Measurements from ENCODE around the gene TRAT1. TPM values are rescaled to one million over a fixed set of nuclear protein-coding genes. Genes with fewer than 3 reads are reported as not detected.

Gene TRAT1
- 1 to 10 TPM in 2 of 6 experiments, under 1 TPM in 1, not detected in 3; 0.27 to 1.9 (median 1.5) TPM for total RNA-seq
- long read RNA-seq: 0 reads

GRCh38 chr3:108822123-108822897 is at the start of gene TRAT1:
Gene TRAT1, plus strand, starts transcription at chr3:108822786. Its CDS starts 142 bp downstream, at chr3:108822928.
- 18% methylated on average over 6 of the region's 6 CpGs for WGBS (ENCODE audit: insufficient coverage, low coverage, low lambda C conversion rate, missing lambda C conversion rate)
- H3K9me3 ChIP-seq: no peaks in the 10 kb centered on the region
- no peak for TF ChIP-seq CTCF (IDR thresholded peaks at IDR 0.05)
- no peak for TF ChIP-seq POLR2A (IDR thresholded peaks at IDR 0.05)
- ATAC-seq (no peak), DNase-seq (no peak)
- no peak within 1 kb of the TSS for H3K4me3 ChIP-seq
- H3K27ac ChIP-seq: no peak within 1 kb of the TSS
- intact Hi-C loops (cut with DNase I): no loop called here
- no peaks in the 10 kb centered on the region for H3K36me3 ChIP-seq
- H3K4me1 ChIP-seq: no peaks in the 10 kb centered on the region
- H3K27me3 ChIP-seq: no peaks in the 10 kb centered on the region

GRCh38 chr3:108775649-108776048 is 46.9 kb upstream of the TRAT1 start:
- TF ChIP-seq CTCF (IDR thresholded peaks at IDR 0.05) (no peak), POLR2A (IDR thresholded peaks at IDR 0.05) (no peak)
- Histone ChIP-seq H3K36me3 (no peaks in the 10 kb centered on the region), H3K4me1 (no peaks in the 10 kb centered on the region), H3K9me3 (no peaks in the 10 kb centered on the region), H3K27ac (no peak overlapping the region), H3K27me3 (no peaks in the 10 kb centered on the region), H3K4me3 (no peak overlapping the region)
- intact Hi-C loops (cut with DNase I): no loop called here
- DNase-seq (no peak), ATAC-seq (no peak)
- 75% methylated on average over 1 of the region's 1 CpG for WGBS (ENCODE audit: insufficient coverage, low coverage, low lambda C conversion rate, missing lambda C conversion rate)

- DNase-seq: no peak
- intact Hi-C loops (cut with DNase I): no loop called here
Observed at GRCh38 chr3:108779496-108779895, 43.1 kb upstream of the TRAT1 start.

GRCh38 chr3:108780235-108780634 is 42.4 kb upstream of the TRAT1 start:
- TF ChIP-seq POLR2A (IDR thresholded peaks at IDR 0.05): no peak
- TF ChIP-seq CTCF (IDR thresholded peaks at IDR 0.05): no peak
- H3K27ac ChIP-seq: no peak overlapping the region
- H3K4me3 ChIP-seq: no peak overlapping the region
- intact Hi-C loops (cut with DNase I): no loop called here
- H3K36me3 ChIP-seq: no peaks in the 10 kb centered on the region
- ATAC-seq (no peak), DNase-seq (no peak)
- no peaks in the 10 kb centered on the region for H3K9me3 ChIP-seq
- no peaks in the 10 kb centered on the region for H3K4me1 ChIP-seq
- H3K27me3 ChIP-seq: no peaks in the 10 kb centered on the region
- WGBS (ENCODE audit: insufficient coverage, low coverage, low lambda C conversion rate, missing lambda C conversion rate): 42% methylated on average over 1 of the region's 4 CpGs

More at GRCh38 chr3:108779496-108779895, 43.1 kb upstream of the TRAT1 start:
- Histone ChIP-seq H3K9me3 (no peaks in the 10 kb centered on the region), H3K4me1 (no peaks in the 10 kb centered on the region), H3K27ac (no peak overlapping the region), H3K27me3 (no peaks in the 10 kb centered on the region), H3K4me3 (no peak overlapping the region), H3K36me3 (no peaks in the 10 kb centered on the region)
- no peak for ATAC-seq
- TF ChIP-seq CTCF (IDR thresholded peaks at IDR 0.05) (no peak), POLR2A (IDR thresholded peaks at IDR 0.05) (no peak)
- 52% methylated on average over 3 of the region's 3 CpGs for WGBS (ENCODE audit: insufficient coverage, low coverage, low lambda C conversion rate, missing lambda C conversion rate)

Data from right lobe of liver (tissue), 6 donors.